Spleen (tissue), 13 donors: ENCODE measurements around the gene TTC12. TPM values are rescaled to one million over a fixed set of nuclear protein-coding genes. Genes with fewer than 3 reads are reported as not detected.
A peak's percentile ranks its signal among the peaks of the same experiment; 100 is the strongest.

ENCODE experiments used
- DNase-seq: peaks from one replicate; pipeline ENCODE4 v3.0.0-alpha.2; 2020
- H3K27ac ChIP-seq, 8 donors: fragments of 200-600 bp; sonication (generic) in 7 of 8; 1 replicate in 4 of 8; 2 replicates in 4 of 8; pipeline versions ENCODE4 v1.5.0 to v1.8.0; 2016 to 2021; ENCODE audit warnings: inconsistent platforms in 4 of 8, mild to moderate bottlenecking in 4 of 8, moderate library complexity in 1 of 8
- H3K27me3 ChIP-seq, 7 donors: fragments of 200-600 bp; sonication (generic) in 6 of 7; replicated peaks in 1 of 7; 1 replicate in 4 of 7; 2 replicates in 3 of 7; pipeline versions ENCODE4 v1.5.0 to v1.8.0; 2016 to 2021; ENCODE audit warnings: inconsistent platforms in 3 of 7, mild to moderate bottlenecking in 1 of 7
- H3K36me3 ChIP-seq, 6 donors: fragments of 200-600 bp; sonication (generic) in 5 of 6; 1 replicate in 4 of 6; 2 replicates in 2 of 6; pipeline versions ENCODE4 v1.5.0 to v1.8.0; 2016 to 2021; ENCODE audit warnings: inconsistent platforms in 2 of 6
- H3K4me1 ChIP-seq, 6 donors: fragments of 200-600 bp; sonication (generic) in 5 of 6; 1 replicate in 3 of 6; 2 replicates in 3 of 6; pipeline versions ENCODE4 v1.5.0 to v1.8.0; 2016 to 2021; ENCODE audit warnings: inconsistent platforms in 3 of 6
- H3K4me3 ChIP-seq, 8 donors: fragments of 200-600 bp; sonication (generic) in 7 of 8; 1 replicate in 4 of 8; 2 replicates in 4 of 8; pipeline versions ENCODE4 v1.5.0 to v1.8.0; 2016 to 2021; ENCODE audit warnings: inconsistent platforms in 4 of 8, mild to moderate bottlenecking in 4 of 8, moderate library complexity in 2 of 8
- H3K9me3 ChIP-seq, 8 donors: fragments of 200-600 bp; sonication (generic) in 7 of 8; 1 replicate in 4 of 8; 2 replicates in 4 of 8; pipeline versions ENCODE4 v1.5.0 to v1.8.0; 2016 to 2021; ENCODE audit warnings: inconsistent platforms in 4 of 8
- POLR2A ChIP-seq, 3 donors: fragments of 450-650 bp; IDR thresholded peaks; one replicate each; pipeline ENCODE4 v1.5.1; 2017; ENCODE audit warnings: antibody characterized with exemption in 3 of 3, mild to moderate bottlenecking in 1 of 3
- POLR2AphosphoS5 ChIP-seq, 3 donors: sonication (generic); formaldehyde crosslinking; IDR thresholded peaks; one replicate each; pipeline ENCODE4 v1.5.1; 2017; ENCODE audit warnings: antibody characterized with exemption in 3 of 3
- WGBS, 5 donors: extraction: QIAGEN DNeasy Blood & Tissue Kit in 3 of 5; methylation state at CpG; one replicate each; pipeline versions ENCODE4 v1.1.5 to v1.1.7; 2013 to 2018; 5-methylcytosine and 5-hydroxymethylcytosine counted together
- intact Hi-C: fragments of 100-400 bp; cut with DNase I; formaldehyde crosslinking; loops from one replicate; pipeline ENCODE4 v1.15.0; 2023; ENCODE audit warnings: low total_unique reads
- long read RNA-seq, 2 donors: transcript quantifications; one replicate each; lab custom pipeline, GENCODE V29; 2026
- polyA plus RNA-seq, 3 donors: library from polyadenylated mRNA; stranded (reverse); fragments of 200-250 nt; gene quantifications; one replicate each; pipeline ENCODE4 v1.2.1, GENCODE V29; 2013
- total RNA-seq, 7 donors: library from RNA; depleted of rRNA in 3 of 7; stranded (reverse); fragments of >200 nt in 3 of 7; fragmentation: NEBNext Ultra II Directional in 4 of 7; extraction: Animal tissue kit (Norgen Biotek cat#: 25700) in 4 of 7; gene quantifications; one replicate each; pipeline versions ENCODE4 v1.1.0 to v1.2.1, GENCODE V29; 2016 to 2021
- TF ChIP-seq, protein P1 (sequence below), 11 experiments: fragments of 200-600 bp in 7 of 11; fragments of 450-650 bp in 4 of 11; sonication (generic) in 4 of 11; IDR thresholded peaks in 8 of 11; conservative IDR thresholded peaks in 3 of 11; 1 replicate in 7 of 11; 2 replicates in 4 of 11; pipeline versions ENCODE4 v1.4.0 to v1.8.0; 2016 to 2021; ENCODE audit warnings: antibody characterized with exemption in 11 of 11, inconsistent platforms in 4 of 11, mild to moderate bottlenecking in 1 of 11
- donor health status: healthy with polysubstance abuse.
- donor health status: DM: no; HTN: no; CAD: no; lungs with moderate emphysema.
- donor health status: DM: no; HTN: no; CAD: no.
- donor health status: Bipolar disorder and iron deficiency.
- donor health status: healthy.
- donor health status: DM: no; HTN: no; CAD: no.
- donor health status: DM: yes; HTN: yes; CAD: no.

Gene TTC12, protein sequence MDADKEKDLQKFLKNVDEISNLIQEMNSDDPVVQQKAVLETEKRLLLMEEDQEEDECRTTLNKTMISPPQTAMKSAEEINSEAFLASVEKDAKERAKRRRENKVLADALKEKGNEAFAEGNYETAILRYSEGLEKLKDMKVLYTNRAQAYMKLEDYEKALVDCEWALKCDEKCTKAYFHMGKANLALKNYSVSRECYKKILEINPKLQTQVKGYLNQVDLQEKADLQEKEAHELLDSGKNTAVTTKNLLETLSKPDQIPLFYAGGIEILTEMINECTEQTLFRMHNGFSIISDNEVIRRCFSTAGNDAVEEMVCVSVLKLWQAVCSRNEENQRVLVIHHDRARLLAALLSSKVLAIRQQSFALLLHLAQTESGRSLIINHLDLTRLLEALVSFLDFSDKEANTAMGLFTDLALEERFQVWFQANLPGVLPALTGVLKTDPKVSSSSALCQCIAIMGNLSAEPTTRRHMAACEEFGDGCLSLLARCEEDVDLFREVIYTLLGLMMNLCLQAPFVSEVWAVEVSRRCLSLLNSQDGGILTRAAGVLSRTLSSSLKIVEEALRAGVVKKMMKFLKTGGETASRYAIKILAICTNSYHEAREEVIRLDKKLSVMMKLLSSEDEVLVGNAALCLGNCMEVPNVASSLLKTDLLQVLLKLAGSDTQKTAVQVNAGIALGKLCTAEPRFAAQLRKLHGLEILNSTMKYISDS
- total RNA-seq (10 to 100 TPM in 6 of 7 donors, 1 to 10 TPM in 1; 8.9 to 29.8 (median 19.7) TPM), polyA plus RNA-seq (1 to 10 TPM; 4.2 to 5.3 (median 5.0) TPM)
- long read RNA-seq, donor 1: 0 reads
- long read RNA-seq, donor 2, partial matches to known transcripts: 0 of 1 reads
- long read RNA-seq, donor 2, other reads (novel, unspliced or antisense): 0 of 1 reads

- peak within 1 kb of the TSS; percentile 53 to 97 (median 84) for H3K4me3 ChIP-seq
- TF ChIP-seq, protein P1, sequence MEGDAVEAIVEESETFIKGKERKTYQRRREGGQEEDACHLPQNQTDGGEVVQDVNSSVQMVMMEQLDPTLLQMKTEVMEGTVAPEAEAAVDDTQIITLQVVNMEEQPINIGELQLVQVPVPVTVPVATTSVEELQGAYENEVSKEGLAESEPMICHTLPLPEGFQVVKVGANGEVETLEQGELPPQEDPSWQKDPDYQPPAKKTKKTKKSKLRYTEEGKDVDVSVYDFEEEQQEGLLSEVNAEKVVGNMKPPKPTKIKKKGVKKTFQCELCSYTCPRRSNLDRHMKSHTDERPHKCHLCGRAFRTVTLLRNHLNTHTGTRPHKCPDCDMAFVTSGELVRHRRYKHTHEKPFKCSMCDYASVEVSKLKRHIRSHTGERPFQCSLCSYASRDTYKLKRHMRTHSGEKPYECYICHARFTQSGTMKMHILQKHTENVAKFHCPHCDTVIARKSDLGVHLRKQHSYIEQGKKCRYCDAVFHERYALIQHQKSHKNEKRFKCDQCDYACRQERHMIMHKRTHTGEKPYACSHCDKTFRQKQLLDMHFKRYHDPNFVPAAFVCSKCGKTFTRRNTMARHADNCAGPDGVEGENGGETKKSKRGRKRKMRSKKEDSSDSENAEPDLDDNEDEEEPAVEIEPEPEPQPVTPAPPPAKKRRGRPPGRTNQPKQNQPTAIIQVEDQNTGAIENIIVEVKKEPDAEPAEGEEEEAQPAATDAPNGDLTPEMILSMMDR (IDR thresholded peaks at IDR 0.05 in 8 of 11, conservative IDR thresholded peaks at IDR 0.05 in 3 of 11): no peak
- TF ChIP-seq POLR2A (IDR thresholded peaks at IDR 0.05) (no peak), POLR2AphosphoS5 (IDR thresholded peaks at IDR 0.05) (peak; percentile 81 to 86 (median 84))
- intact Hi-C loops: no loop called here
- 9 to 33% (median 11%) methylated on average over 20 to 64 of the region's 64 CpGs for WGBS, 5 donors
- no peaks in the 10 kb centered on the region for H3K9me3 ChIP-seq
- DNase-seq: peak; percentile 98
- no peaks in the 10 kb centered on the region for H3K27me3 ChIP-seq
- peaks cover 0 to 31% (median 7%) of the 10 kb centered on the region in 6 donors for H3K36me3 ChIP-seq
- H3K27ac ChIP-seq: peak within 1 kb of the TSS; percentile 63 to 92 (median 87)
- H3K4me1 ChIP-seq: peaks cover 6 to 28% (median 16%) of the 10 kb centered on the region in 6 donors
Observed at GRCh38 chr11:113314389-113315301, at the start of gene TTC12. TTC12 (plus strand) TSS chr11:113314583; CDS start chr11:113316258, 1,675 bp downstream.

GRCh38 chr11:113265362-113265761, 49.0 kb upstream of the TTC12 start:
- TF ChIP-seq, protein P1 (IDR thresholded peaks at IDR 0.05 in 8 of 11, conservative IDR thresholded peaks at IDR 0.05 in 3 of 11): no peak
- no peak for TF ChIP-seq POLR2A (IDR thresholded peaks at IDR 0.05)
- no peaks in the 10 kb centered on the region for H3K9me3 ChIP-seq
- H3K27ac ChIP-seq: no peak overlapping the region
- DNase-seq: no peak
- H3K36me3 ChIP-seq: no peaks in the 10 kb centered on the region
- no peaks in the 10 kb centered on the region for H3K4me1 ChIP-seq
- intact Hi-C loops: no loop called here
- peaks cover 0 to 5% (median 0%) of the 10 kb centered on the region in 7 donors for H3K27me3 ChIP-seq
- no peak overlapping the region for H3K4me3 ChIP-seq
- WGBS, 5 donors: 42 to 77% (median 72%) methylated on average over 2 of the region's 2 CpGs

- intact Hi-C loops: no loop called here
- H3K9me3 ChIP-seq: no peaks in the 10 kb centered on the region
- no peaks in the 10 kb centered on the region for H3K4me1 ChIP-seq
- DNase-seq: no peak
- H3K27me3 ChIP-seq: peaks cover 0 to 5% (median 0%) of the 10 kb centered on the region in 7 donors
- no peak for TF ChIP-seq POLR2AphosphoS5 (IDR thresholded peaks at IDR 0.05)
- TF ChIP-seq, protein P1 (IDR thresholded peaks at IDR 0.05 in 8 of 11, conservative IDR thresholded peaks at IDR 0.05 in 3 of 11): no peak
- TF ChIP-seq POLR2A (IDR thresholded peaks at IDR 0.05): no peak
- no peaks in the 10 kb centered on the region for H3K36me3 ChIP-seq
- no peak overlapping the region for H3K4me3 ChIP-seq
- WGBS, 5 donors: 76 to 85% (median 83%) methylated on average over 7 of the region's 7 CpGs
- H3K27ac ChIP-seq: no peak overlapping the region
Observed at GRCh38 chr11:113267493-113267892, 46.9 kb upstream of the TTC12 start.
